Measurements from ENCODE around the gene CLDN15.
A peak's percentile ranks its signal among the peaks of the same experiment; 100 is the strongest.
"Not testable (repeated sequence)": the region's sequence is repeated elsewhere in the genome, so short reads cannot be mapped to it uniquely, and the experiment has no call there.

Gene CLDN15

DNA sequence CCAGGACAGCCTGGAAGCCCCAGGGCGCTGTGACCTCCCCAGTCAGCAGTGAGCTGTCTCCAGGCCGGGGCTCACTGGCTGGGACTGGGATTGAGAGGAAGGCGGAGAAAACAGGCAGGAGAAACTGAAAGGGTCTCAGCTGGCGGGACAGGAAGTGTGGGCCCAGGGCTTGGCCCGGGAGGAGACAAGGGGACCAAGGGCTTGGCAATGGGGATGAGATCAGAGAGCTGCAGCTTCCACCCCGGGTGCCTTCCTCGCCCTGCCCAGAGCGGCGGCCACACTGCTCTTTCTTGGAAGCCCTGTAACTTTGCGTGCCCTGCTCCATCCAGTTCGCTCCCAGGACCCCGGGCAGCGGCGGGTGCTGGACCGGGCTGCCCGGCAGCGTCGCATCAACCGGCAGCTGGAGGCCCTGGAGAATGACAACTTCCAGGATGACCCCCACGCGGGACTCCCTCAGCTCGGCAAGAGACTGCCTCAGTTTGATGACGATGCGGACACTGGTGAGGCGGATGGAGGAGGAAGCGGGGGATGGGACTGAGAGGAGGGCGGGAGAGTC is 15.2 kb downstream of the CLDN15 start:
- no peak for DNase-seq (ENCODE audit: low read depth in 2 of 3, low spot score in 1 of 3)

DNA sequence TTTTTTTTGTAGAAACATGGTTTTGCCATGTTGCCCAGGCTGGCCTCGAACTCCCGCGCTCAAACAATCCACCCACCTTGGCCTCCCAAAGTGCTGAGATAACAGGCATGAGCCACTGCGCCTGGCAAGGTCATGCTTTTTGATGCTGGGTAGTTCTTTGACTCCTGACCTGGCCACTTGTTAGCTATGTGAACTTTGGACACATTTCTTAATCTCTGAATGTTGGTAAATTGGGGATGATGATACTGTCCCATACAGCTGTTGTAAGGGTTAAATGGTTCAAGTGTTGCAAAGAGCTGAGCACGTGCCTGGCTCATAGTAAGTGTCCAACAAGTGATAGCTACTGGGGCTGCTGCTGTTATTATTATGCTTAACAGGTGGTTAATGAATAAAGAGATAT is 17.3 kb downstream of the CLDN15 start:
- DNase-seq (ENCODE audit: low read depth in 2 of 3, low spot score in 1 of 3), result no peak

DNA sequence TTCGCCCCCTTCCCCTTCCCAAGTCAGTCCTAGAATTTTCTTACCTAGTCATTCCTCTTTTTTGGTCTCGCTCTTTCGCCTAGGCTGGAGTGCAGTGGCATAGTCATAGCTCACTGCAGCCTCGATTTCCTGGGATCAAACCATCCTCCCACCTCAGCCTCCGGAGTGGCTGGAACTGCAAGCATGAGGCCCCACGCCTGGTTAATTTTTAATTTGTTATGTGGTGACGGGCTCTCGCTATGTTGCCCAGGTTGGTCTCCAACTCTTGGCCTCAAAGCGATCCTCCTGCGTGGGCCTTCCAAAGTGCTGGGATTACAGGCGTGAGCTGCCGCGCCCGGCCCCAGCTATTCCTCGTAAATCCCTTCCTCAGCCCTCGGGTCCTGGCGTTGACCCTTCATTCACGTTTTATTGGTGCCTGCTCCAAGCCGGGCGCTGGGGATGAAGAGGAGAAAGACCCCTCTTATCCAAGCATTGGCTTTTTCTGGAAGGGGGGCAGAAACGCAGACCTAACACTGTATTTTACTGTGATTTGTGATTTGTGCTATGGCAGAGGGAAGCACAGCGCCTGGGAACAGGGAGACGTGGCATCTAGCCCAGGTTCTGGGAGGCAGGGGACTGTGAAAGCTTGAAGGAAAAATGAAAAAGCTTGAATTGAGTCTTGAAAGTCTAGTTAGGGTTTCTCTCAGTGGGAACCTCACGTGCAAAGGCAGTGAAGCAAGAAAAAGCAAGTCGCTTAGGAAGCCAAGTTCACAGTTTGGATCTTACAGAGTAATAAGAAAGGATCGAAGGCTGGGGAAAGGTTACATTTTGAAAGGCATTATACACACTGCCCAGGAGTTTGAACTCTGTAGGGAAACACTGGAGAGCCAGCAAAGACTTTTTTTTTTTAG is 19.1 kb downstream of the CLDN15 start:
- no peak for DNase-seq (ENCODE audit: low read depth in 2 of 3, low spot score in 1 of 3)

- peak; percentile 92 to 94 (median 92) for DNase-seq (ENCODE audit: low read depth in 2 of 3, low spot score in 1 of 3)
These were observed 20.0 kb downstream of the CLDN15 start, which contains the start of the genes PLOD3 and ZNHIT1 for GRCh38 chr7:101217388-101218235. PLOD3 (minus strand) TSS chr7:101217581; CDS start chr7:101217274, 307 bp downstream. ZNHIT1 (plus strand) TSS chr7:101218165; CDS start chr7:101218196, 31 bp downstream.

DNA sequence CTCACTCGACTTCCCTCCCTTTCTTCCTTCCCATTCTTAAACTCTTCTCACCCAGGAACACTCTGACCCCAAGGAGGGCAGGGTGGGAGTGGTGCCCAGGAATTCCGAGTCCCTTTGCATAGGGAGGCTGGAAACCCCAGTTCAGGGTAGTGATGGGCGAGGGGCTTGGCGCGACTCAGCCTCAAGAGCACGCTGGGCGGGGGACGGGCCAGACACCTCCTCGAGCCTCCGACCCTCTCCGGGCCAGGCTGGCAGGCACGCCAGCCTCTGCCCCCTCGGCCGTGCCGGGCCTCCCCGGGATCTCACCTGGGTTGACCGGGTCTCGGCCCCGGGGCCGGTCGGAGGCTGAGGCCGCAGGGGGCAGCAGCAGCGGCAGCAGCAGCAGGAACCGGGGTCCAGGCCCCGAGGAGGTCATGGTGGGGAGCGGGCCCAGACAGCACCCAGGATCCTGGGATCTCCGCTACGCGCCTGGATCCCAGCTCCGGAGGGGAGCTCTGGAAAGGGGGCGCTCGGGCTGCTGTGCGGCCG is 20.7 kb downstream of the CLDN15 start:
- no peak for DNase-seq (ENCODE audit: low read depth in 2 of 3, low spot score in 1 of 3)

GRCh38 chr7:101216001-101216859 is 21.4 kb downstream of the CLDN15 start:
- DNase-seq (ENCODE audit: low read depth in 2 of 3, low spot score in 1 of 3), result no peak

- DNase-seq (ENCODE audit: low read depth in 2 of 3, low spot score in 1 of 3), result no peak
These were observed 25.6 kb downstream of the CLDN15 start for GRCh38 chr7:101212014-101212413.

- DNase-seq (ENCODE audit: low read depth in 2 of 3, low spot score in 1 of 3), result no peak
These were observed 26.1 kb downstream of the CLDN15 start for GRCh38 chr7:101211501-101211900.

DNA sequence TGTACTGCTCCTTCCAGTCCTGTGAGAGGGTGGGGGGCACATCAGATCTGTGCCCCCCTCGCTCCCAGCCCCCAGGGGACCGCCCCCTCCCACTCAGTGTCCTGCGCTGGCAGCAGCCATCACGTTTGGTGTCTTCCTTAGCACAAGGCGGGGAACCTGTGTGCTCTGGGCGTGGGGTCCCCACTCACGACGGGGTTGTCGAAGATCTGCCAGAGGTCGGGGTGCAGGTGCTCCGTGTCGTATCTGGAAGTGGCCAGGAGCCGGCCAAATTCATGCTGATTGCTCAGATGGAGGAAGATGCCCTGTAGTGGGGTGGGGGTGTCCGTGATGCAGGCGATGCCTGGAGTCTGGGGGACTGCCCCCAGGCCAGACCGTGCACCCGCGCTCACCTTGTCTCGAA is 27.5 kb downstream of the CLDN15 start:
- DNase-seq (ENCODE audit: low read depth in 2 of 3, low spot score in 1 of 3), result no peak

GRCh38 chr7:101208794-101209193 is 28.8 kb downstream of the CLDN15 start:
- DNase-seq (ENCODE audit: low read depth in 2 of 3, low spot score in 1 of 3), result no peak

- DNase-seq (ENCODE audit: low read depth in 2 of 3, low spot score in 1 of 3), result no peak
These were observed 30.1 kb downstream of the CLDN15 start for GRCh38 chr7:101207459-101207858.

DNA sequence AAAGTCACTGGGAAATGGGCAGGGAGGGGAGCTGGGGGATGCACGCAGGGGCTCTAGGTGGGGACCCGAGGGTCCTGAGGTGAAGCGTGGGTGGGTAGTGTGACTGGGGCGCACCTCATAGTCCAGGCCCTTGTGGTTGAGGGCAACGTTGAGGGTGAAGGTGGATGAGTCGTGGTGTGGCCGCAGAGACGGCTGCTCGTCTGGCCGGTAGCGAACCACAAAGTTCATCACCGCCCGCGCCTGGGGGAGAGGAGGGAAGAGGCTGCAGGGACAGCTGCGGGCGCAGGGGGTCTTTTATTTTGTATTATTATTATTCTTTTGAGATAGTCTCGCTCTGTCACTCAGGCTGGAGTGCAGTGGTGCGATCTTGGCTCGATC is 30.9 kb downstream of the CLDN15 start:
- no peak for DNase-seq (ENCODE audit: low read depth in 2 of 3, low spot score in 1 of 3)

GRCh38 chr7:101205901-101206664 is 31.5 kb downstream of the CLDN15 start:
- no peak for DNase-seq (ENCODE audit: low read depth in 2 of 3, low spot score in 1 of 3)

GRCh38 chr7:101203740-101204738 is 33.6 kb downstream of the CLDN15 start:
- DNase-seq (ENCODE audit: low read depth in 2 of 3, low spot score in 1 of 3), result not testable (repeated sequence)

- no peak for DNase-seq (ENCODE audit: low read depth in 2 of 3, low spot score in 1 of 3)
These were observed 35.0 kb downstream of the CLDN15 start for GRCh38 chr7:101202603-101202918.

DNA sequence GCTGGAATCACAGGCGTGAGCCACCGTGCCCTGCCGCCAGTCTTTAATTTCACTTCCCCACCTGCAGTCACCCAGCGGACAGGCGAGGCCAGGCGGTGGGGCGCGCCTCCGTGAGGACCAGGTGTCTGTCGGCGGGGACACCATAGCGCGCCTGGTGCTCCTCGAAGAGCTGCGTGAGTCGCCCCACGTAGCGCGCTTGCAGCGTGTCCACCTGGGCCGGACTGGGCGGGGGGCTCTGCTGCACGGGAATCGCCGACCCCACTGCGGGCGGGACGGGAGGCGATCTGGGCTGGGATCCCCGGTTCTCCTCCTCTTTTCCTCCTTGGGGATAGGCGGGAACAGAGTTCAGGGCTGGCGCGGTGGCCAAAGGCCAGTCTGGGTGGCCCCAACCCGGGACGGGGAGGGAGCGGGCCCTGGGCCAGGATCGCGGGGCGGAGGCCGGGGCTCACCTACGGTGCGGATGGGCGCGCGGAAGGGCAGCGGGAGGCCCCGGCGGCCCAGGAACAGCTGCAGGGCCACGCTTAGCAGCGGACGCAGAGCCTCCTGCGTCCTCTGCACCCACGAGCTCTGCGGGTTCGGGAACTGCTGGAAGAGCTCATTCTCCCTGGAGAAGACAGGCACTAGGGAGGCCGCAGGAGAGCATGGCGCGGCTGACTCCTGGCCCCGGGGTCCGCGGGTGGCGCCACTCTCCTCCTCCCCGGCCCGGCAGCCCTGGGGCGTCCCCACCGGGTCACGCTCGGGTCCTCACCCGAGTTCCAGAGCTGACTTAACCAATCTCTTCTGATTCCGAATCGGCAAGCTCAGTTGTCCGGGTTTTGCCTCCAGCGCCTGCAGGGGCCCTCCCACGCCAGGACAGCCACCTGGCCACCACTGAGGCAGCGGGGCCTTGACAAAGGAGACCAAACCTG is 35.7 kb downstream of the CLDN15 start:
- no peak for DNase-seq (ENCODE audit: low read depth in 2 of 3, low spot score in 1 of 3)

- DNase-seq (ENCODE audit: low read depth in 2 of 3, low spot score in 1 of 3), result no peak
These were observed 36.6 kb downstream of the CLDN15 start, which contains the start of gene MOGAT3 for GRCh38 chr7:101200862-101201599. MOGAT3 (minus strand) TSS chr7:101201036; CDS start chr7:101200854, 182 bp downstream.
